HepG2 (cell line): ENCODE results near the gene RAD18. TPM values are rescaled to one million over a fixed set of nuclear protein-coding genes. Genes with fewer than 3 reads are reported as not detected.

ENCODE experiments used
- DR1 ChIP-seq: sonication (generic); formaldehyde crosslinking; IDR thresholded peaks from 2 replicates; pipeline ENCODE4 v1.8.0; 2021; ENCODE audit warnings: mild to moderate bottlenecking, missing genetic modification reagents, inconsistent platforms
- HDAC1 ChIP-seq: sonication (generic); formaldehyde crosslinking; IDR thresholded peaks from 2 replicates; pipeline ENCODE4 v1.5.1; 2020; ENCODE audit warnings: mild to moderate bottlenecking, missing genetic modification reagents
- KDM5B ChIP-seq: sonication (generic); formaldehyde crosslinking; IDR thresholded peaks from 2 replicates; pipeline ENCODE4 v1.4.0; 2020; ENCODE audit warnings: missing genetic modification reagents, mild to moderate bottlenecking, borderline replicate concordance
- NFKB2 ChIP-seq: sonication (generic); formaldehyde crosslinking; IDR thresholded peaks from 2 replicates; pipeline ENCODE4 v1.4.0; 2020; ENCODE audit warnings: missing genetic modification reagents, borderline replicate concordance
- SP4 ChIP-seq: sonication (generic); formaldehyde crosslinking; IDR thresholded peaks from 2 replicates; pipeline ENCODE4 v1.8.1; 2023; ENCODE audit warnings: mild to moderate bottlenecking, missing genetic modification reagents
- STAG1 ChIP-seq: sonication (generic); formaldehyde crosslinking; IDR thresholded peaks from 2 replicates; pipeline ENCODE4 v1.4.0; 2020; ENCODE audit warnings: missing genetic modification reagents
- YEATS2 ChIP-seq: sonication (generic); formaldehyde crosslinking; IDR thresholded peaks from 2 replicates; pipeline ENCODE4 v1.4.0; 2020; ENCODE audit warnings: missing genetic modification reagents, borderline replicate concordance
- ZKSCAN1 ChIP-seq: fragments of 150-350 bp; IDR thresholded peaks from 2 replicates; pipeline ENCODE4 v1.6.1; 2014; ENCODE audit warnings: low read length
- ZNF326 ChIP-seq: sonication (generic); formaldehyde crosslinking; IDR thresholded peaks from 2 replicates; pipeline ENCODE4 v1.4.0; 2020; ENCODE audit warnings: missing genetic modification reagents, borderline replicate concordance
- ZNF451 ChIP-seq: sonication (generic); formaldehyde crosslinking; IDR thresholded peaks from 2 replicates; pipeline ENCODE4 v1.5.0; 2020; ENCODE audit warnings: mild to moderate bottlenecking, missing genetic modification reagents
- polyA plus RNA-seq, 8 experiments: library from polyadenylated mRNA; depleted of rRNA in 3 of 8; stranded (reverse) in 7 of 8; unstranded in 1 of 8; fragments of >200 nt; fragmentation: Illumina TruSeq in 4 of 8; extraction: Trizol in 4 of 8; gene quantifications; 2 replicates each; pipeline versions ENCODE4 v1.2.1 to v1.2.3, GENCODE V29; 2011 to 2016; ENCODE audit warnings: low read depth in 4 of 8, missing spikeins in 1 of 8, mixed read lengths in 1 of 8; ENCODE audit not compliant: insufficient read depth in 1 of 8
- total RNA-seq, 5 experiments: library from RNA; depleted of rRNA; stranded (reverse); fragments of >200 nt; fragmentation: Illumina TruSeq; extraction: Trizol; gene quantifications; 2 replicates each; pipeline ENCODE4 v1.2.3, GENCODE V29; 2016; ENCODE audit warnings: low read depth in 1 of 5
- TF ChIP-seq, protein P1 (sequence below), 2 experiments: sonication (generic) in 1 of 2; formaldehyde crosslinking in 1 of 2; IDR thresholded peaks; 2 replicates each; pipeline versions ENCODE4 v1.4.0 to v1.6.1; 2016 to 2020; ENCODE audit warnings: borderline replicate concordance in 1 of 2, low read depth in 1 of 2, mild to moderate bottlenecking in 1 of 2, missing genetic modification reagents in 1 of 2
- TF ChIP-seq, protein P2 (sequence below): sonication (generic); formaldehyde crosslinking; IDR thresholded peaks from 2 replicates; pipeline ENCODE4 v1.8.1; 2023; ENCODE audit warnings: mild to moderate bottlenecking, missing genetic modification reagents, borderline replicate concordance
- TF ChIP-seq, protein P3 (sequence below): sonication (generic); formaldehyde crosslinking; IDR thresholded peaks from 2 replicates; pipeline ENCODE4 v1.5.1; 2020; ENCODE audit warnings: mild to moderate bottlenecking, missing genetic modification reagents, borderline replicate concordance
- TF ChIP-seq, protein P4 (sequence below): sonication (generic); IDR thresholded peaks from 2 replicates; pipeline ENCODE4 v1.6.1; 2016; ENCODE audit warnings: low read depth, borderline replicate concordance
- TF ChIP-seq, protein P5 (sequence below): sonication (generic); formaldehyde crosslinking; IDR thresholded peaks from 2 replicates; pipeline ENCODE4 v1.8.1; 2023; ENCODE audit warnings: mild to moderate bottlenecking, missing genetic modification reagents

Gene RAD18
- total and polyA plus RNA-seq, 2 of the 13 experiments (the other 11 are each of a cell fraction or from before 2014, with no cell fraction given), result 5.9 to 20.7 TPM

DNA sequence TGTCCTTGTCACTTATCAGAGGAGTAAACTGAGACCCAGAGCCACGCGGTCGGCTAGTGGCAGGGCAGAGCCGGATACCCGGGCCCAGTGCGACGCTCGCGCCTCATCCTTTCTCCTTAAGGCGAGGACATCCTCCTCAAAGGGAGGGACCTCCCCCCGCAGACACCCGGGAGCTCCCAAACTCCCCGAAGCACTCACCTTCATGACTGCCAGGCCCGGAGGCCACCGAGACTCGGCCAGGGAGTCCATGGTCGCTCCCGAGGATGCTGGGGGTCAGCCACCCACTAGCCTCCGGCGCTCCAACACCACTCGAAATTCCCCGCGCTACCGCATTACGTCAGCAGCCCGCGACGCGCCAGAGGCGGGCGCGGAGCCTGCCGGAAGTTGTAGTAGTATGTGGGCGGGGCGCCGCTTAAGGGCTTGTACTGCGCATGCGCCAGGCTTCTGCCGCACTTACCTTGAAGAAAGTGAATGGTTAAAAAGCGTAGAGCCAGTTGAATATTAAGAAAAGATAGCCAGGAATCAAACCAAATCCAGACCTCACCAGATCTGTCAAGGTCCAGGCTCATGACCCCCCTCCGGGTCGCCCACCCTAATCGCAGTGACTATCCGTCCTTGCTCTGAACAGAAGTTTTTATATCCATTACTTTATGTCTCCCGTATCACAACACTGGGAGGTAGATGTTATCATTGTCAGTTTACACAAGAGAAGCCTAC lies at the start of gene RAD18 (continued):
- TF ChIP-seq, protein P1, sequence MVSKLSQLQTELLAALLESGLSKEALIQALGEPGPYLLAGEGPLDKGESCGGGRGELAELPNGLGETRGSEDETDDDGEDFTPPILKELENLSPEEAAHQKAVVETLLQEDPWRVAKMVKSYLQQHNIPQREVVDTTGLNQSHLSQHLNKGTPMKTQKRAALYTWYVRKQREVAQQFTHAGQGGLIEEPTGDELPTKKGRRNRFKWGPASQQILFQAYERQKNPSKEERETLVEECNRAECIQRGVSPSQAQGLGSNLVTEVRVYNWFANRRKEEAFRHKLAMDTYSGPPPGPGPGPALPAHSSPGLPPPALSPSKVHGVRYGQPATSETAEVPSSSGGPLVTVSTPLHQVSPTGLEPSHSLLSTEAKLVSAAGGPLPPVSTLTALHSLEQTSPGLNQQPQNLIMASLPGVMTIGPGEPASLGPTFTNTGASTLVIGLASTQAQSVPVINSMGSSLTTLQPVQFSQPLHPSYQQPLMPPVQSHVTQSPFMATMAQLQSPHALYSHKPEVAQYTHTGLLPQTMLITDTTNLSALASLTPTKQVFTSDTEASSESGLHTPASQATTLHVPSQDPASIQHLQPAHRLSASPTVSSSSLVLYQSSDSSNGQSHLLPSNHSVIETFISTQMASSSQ (IDR thresholded peaks at IDR 0.05; ENCODE audit: low read depth), result no peak
- TF ChIP-seq, protein P1 (CRISPR knock-in tag; IDR thresholded peaks at IDR 0.05; ENCODE audit: borderline replicate concordance), result peak; percentile 31; the same call in 1 of the 2 replicates
- TF ChIP-seq ZNF451 (no peak), ZKSCAN1 (peak; percentile 23; the same call in 1 of the 2 replicates), SP4 (CRISPR knock-in tag) (peak; percentile 92), YEATS2 (CRISPR knock-in tag) (peak; percentile 79; the same call in 1 of the 2 replicates), KDM5B (CRISPR knock-in tag) (peak; percentile 58; the same call in 1 of the 2 replicates), STAG1 (CRISPR knock-in tag) (no peak), NFKB2 (peak; percentile 33; the same call in 1 of the 2 replicates), DR1 (CRISPR knock-in tag) (no peak), ZNF326 (CRISPR knock-in tag) (no peak), HDAC1 (CRISPR knock-in tag) (peak; percentile 99)
- TF ChIP-seq, protein P2, sequence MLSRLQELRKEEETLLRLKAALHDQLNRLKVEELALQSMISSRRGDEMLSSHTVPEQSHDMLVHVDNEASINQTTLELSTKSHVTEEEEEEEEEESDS (CRISPR knock-in tag), result 0 out of 2 replicates have a peak, but pooled peaks have one; percentile 44
- TF ChIP-seq, protein P3, sequence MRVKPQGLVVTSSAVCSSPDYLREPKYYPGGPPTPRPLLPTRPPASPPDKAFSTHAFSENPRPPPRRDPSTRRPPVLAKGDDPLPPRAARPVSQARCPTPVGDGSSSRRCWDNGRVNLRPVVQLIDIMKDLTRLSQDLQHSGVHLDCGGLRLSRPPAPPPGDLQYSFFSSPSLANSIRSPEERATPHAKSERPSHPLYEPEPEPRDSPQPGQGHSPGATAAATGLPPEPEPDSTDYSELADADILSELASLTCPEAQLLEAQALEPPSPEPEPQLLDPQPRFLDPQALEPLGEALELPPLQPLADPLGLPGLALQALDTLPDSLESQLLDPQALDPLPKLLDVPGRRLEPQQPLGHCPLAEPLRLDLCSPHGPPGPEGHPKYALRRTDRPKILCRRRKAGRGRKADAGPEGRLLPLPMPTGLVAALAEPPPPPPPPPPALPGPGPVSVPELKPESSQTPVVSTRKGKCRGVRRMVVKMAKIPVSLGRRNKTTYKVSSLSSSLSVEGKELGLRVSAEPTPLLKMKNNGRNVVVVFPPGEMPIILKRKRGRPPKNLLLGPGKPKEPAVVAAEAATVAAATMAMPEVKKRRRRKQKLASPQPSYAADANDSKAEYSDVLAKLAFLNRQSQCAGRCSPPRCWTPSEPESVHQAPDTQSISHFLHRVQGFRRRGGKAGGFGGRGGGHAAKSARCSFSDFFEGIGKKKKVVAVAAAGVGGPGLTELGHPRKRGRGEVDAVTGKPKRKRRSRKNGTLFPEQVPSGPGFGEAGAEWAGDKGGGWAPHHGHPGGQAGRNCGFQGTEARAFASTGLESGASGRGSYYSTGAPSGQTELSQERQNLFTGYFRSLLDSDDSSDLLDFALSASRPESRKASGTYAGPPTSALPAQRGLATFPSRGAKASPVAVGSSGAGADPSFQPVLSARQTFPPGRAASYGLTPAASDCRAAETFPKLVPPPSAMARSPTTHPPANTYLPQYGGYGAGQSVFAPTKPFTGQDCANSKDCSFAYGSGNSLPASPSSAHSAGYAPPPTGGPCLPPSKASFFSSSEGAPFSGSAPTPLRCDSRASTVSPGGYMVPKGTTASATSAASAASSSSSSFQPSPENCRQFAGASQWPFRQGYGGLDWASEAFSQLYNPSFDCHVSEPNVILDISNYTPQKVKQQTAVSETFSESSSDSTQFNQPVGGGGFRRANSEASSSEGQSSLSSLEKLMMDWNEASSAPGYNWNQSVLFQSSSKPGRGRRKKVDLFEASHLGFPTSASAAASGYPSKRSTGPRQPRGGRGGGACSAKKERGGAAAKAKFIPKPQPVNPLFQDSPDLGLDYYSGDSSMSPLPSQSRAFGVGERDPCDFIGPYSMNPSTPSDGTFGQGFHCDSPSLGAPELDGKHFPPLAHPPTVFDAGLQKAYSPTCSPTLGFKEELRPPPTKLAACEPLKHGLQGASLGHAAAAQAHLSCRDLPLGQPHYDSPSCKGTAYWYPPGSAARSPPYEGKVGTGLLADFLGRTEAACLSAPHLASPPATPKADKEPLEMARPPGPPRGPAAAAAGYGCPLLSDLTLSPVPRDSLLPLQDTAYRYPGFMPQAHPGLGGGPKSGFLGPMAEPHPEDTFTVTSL, result no peak
- TF ChIP-seq, protein P4, sequence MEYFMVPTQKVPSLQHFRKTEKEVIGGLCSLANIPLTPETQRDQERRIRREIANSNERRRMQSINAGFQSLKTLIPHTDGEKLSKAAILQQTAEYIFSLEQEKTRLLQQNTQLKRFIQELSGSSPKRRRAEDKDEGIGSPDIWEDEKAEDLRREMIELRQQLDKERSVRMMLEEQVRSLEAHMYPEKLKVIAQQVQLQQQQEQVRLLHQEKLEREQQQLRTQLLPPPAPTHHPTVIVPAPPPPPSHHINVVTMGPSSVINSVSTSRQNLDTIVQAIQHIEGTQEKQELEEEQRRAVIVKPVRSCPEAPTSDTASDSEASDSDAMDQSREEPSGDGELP, result peak; percentile 13; the same call in 1 of the 2 replicates
- TF ChIP-seq, protein P5, sequence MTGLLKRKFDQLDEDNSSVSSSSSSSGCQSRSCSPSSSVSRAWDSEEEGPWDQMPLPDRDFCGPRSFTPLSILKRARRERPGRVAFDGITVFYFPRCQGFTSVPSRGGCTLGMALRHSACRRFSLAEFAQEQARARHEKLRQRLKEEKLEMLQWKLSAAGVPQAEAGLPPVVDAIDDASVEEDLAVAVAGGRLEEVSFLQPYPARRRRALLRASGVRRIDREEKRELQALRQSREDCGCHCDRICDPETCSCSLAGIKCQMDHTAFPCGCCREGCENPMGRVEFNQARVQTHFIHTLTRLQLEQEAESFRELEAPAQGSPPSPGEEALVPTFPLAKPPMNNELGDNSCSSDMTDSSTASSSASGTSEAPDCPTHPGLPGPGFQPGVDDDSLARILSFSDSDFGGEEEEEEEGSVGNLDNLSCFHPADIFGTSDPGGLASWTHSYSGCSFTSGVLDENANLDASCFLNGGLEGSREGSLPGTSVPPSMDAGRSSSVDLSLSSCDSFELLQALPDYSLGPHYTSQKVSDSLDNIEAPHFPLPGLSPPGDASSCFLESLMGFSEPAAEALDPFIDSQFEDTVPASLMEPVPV (CRISPR knock-in tag), result peak; percentile 73; the same call in 1 of the 2 replicates
